Transverse colon (tissue), 3 donors: ENCODE results near the gene SSH3.

Source experiments
- CTCF ChIP-seq, 5 experiments: fragments of 200-600 bp in 3 of 5; fragments of 450-650 bp in 2 of 5; sonication (generic) in 3 of 5; IDR thresholded peaks; 1 replicate in 2 of 5; 2 replicates in 3 of 5; pipeline ENCODE4 v1.5.1; 2016 to 2017; ENCODE audit warnings: antibody characterized with exemption in 5 of 5, inconsistent platforms in 3 of 5, mild to moderate bottlenecking in 2 of 5, moderate library complexity in 1 of 5
- EP300 ChIP-seq: sonication (generic); formaldehyde crosslinking; IDR thresholded peaks from one replicate; pipeline ENCODE4 v1.6.1; 2017; ENCODE audit warnings: antibody characterized with exemption, low read depth
- POLR2A ChIP-seq: fragments of 450-650 bp; IDR thresholded peaks from one replicate; pipeline ENCODE4 v1.6.1; 2016; ENCODE audit warnings: antibody characterized with exemption, mild to moderate bottlenecking, moderate library complexity

DNA sequence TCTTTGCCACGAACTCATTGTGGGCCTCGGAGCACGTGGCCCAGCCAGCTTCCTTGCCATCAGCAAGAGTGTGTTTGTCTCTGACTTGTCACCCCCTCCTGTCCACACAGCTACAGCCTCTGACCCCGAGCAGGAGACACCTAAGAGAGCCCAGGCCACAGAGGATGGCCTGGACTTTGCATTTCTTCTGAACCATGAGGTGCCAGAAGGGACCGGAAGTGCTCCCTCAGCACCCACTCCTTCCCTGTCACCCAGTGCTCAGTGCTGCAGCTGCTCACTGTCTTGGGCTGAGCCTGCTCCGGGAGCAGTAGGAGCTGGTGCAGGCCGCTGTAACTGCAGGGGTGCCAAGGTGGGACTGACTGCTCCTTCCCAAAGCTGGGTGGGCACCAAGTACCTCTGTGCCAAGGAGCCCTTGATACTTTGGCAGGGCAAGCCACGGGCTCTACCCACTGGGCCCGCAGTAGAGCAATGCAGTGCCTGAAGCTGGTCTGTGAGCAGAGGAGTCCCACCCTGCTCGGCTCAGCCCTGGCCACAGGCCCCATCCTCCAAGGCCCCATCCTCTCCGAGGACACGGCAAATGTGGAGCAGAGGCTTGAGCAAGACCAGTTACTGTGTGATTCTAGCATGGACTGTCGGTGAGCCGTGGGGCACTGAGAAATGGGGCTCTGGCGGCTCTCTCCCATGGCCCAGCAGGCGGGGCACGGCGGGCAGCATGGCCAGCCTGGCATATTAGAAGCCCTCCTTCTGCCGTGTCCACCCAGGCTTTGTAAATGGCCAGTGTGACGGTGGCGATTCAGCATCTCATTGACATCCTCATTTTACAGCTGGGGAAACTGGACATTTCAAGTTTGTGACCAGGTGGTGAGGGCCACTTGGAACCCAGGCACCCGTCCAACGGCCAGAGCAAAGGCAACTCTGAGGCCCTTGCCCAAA is 30.7 kb upstream of the SSH3 start:
- TF ChIP-seq POLR2A, result no peak
- no peak for TF ChIP-seq EP300
- TF ChIP-seq CTCF (IDR thresholded peaks at IDR 0.05), result no peak
